HepG2 (cell line): ENCODE results near the gene FKBP1A. TPM values are rescaled to one million over a fixed set of nuclear protein-coding genes. Genes with fewer than 3 reads are reported as not detected.

Source experiments
- ARNT ChIP-seq: fragments of 450-650 bp; IDR thresholded peaks from 2 replicates; pipeline ENCODE4 v1.6.1; 2017
- ATAD3A ChIP-seq: sonication (generic); formaldehyde crosslinking; IDR thresholded peaks from 2 replicates; pipeline ENCODE4 v1.4.0; 2020; ENCODE audit warnings: missing genetic modification reagents
- BHLHE40 ChIP-seq: IDR thresholded peaks from 2 replicates; pipeline ENCODE4 v1.6.1; 2011; ENCODE audit warnings: low read length, improper control_type of control experiment
- ELK4 ChIP-seq: sonication (generic); formaldehyde crosslinking; IDR thresholded peaks from 2 replicates; pipeline ENCODE4 v1.9.0; 2021; ENCODE audit warnings: missing genetic modification reagents, borderline replicate concordance
- HMGXB3 ChIP-seq: sonication (generic); formaldehyde crosslinking; IDR thresholded peaks from 2 replicates; pipeline ENCODE4 v1.4.0; 2020; ENCODE audit warnings: missing genetic modification reagents, borderline replicate concordance
- HOXA5 ChIP-seq: sonication (generic); formaldehyde crosslinking; IDR thresholded peaks from 2 replicates; pipeline ENCODE4 v1.4.0; 2020; ENCODE audit warnings: missing genetic modification reagents
- MBD4 ChIP-seq: IDR thresholded peaks from 2 replicates; pipeline ENCODE4 v1.6.1; 2012; ENCODE audit warnings: low read length, inconsistent platforms, borderline replicate concordance
- MNT ChIP-seq: fragments of 450-650 bp; IDR thresholded peaks from 2 replicates; pipeline ENCODE4 v1.6.1; 2016
- MYNN ChIP-seq: sonication (generic); formaldehyde crosslinking; IDR thresholded peaks from 2 replicates; pipeline ENCODE4 v1.4.0; 2020; ENCODE audit warnings: mild to moderate bottlenecking, low read depth, missing genetic modification reagents
- NBN ChIP-seq: fragments of 450-650 bp; conservative IDR thresholded peaks from 2 replicates; pipeline ENCODE4 v1.6.1; 2017
- TBX3 ChIP-seq: fragments of 450-650 bp; IDR thresholded peaks from 2 replicates; pipeline ENCODE4 v1.6.1; 2017; ENCODE audit warnings: antibody characterized with exemption, mild to moderate bottlenecking, inconsistent platforms, borderline replicate concordance
- ZBTB34 ChIP-seq: sonication (generic); formaldehyde crosslinking; IDR thresholded peaks from 2 replicates; pipeline ENCODE4 v1.8.0; 2022; ENCODE audit warnings: mild to moderate bottlenecking, missing genetic modification reagents
- ZKSCAN8 ChIP-seq: IDR thresholded peaks from 2 replicates; pipeline ENCODE4 v1.6.1; 2016; ENCODE audit warnings: borderline replicate concordance, missing genetic modification reagents, missing compliant biosample characterization
- ZNF276 ChIP-seq: sonication (generic); formaldehyde crosslinking; IDR thresholded peaks from 2 replicates; pipeline ENCODE4 v1.4.0; 2020; ENCODE audit warnings: mild to moderate bottlenecking, low read depth, missing genetic modification reagents
- ZNF326 ChIP-seq: sonication (generic); formaldehyde crosslinking; IDR thresholded peaks from 2 replicates; pipeline ENCODE4 v1.4.0; 2020; ENCODE audit warnings: missing genetic modification reagents, borderline replicate concordance
- ZNF703 ChIP-seq: sonication (generic); formaldehyde crosslinking; IDR thresholded peaks from 2 replicates; pipeline ENCODE4 v1.5.1; 2020; ENCODE audit warnings: missing genetic modification reagents, mild to moderate bottlenecking, moderate library complexity, borderline replicate concordance
- ZNF800 ChIP-seq: sonication (generic); formaldehyde crosslinking; IDR thresholded peaks from 2 replicates; pipeline ENCODE4 v1.4.0; 2020; ENCODE audit warnings: missing genetic modification reagents
- polyA plus RNA-seq, 8 experiments: library from polyadenylated mRNA; depleted of rRNA in 3 of 8; stranded (reverse) in 7 of 8; unstranded in 1 of 8; fragments of >200 nt; fragmentation: Illumina TruSeq in 4 of 8; extraction: Trizol in 4 of 8; gene quantifications; 2 replicates each; pipeline versions ENCODE4 v1.2.1 to v1.2.3, GENCODE V29; 2011 to 2016; ENCODE audit warnings: low read depth in 4 of 8, missing spikeins in 1 of 8, mixed read lengths in 1 of 8; ENCODE audit not compliant: insufficient read depth in 1 of 8
- total RNA-seq, 5 experiments: library from RNA; depleted of rRNA; stranded (reverse); fragments of >200 nt; fragmentation: Illumina TruSeq; extraction: Trizol; gene quantifications; 2 replicates each; pipeline ENCODE4 v1.2.3, GENCODE V29; 2016; ENCODE audit warnings: low read depth in 1 of 5

Gene FKBP1A
- total and polyA plus RNA-seq, 2 of the 13 experiments (the other 11 are each of a cell fraction or from before 2014, with no cell fraction given) = 119 to 468 TPM

- TF ChIP-seq MNT (no peak), ZNF326 (CRISPR knock-in tag) (no peak), ZBTB34 (CRISPR knock-in tag) (no peak), ZNF800 (CRISPR knock-in tag) (no peak), MBD4 (no peak), HMGXB3 (peak; percentile 89), ZNF703 (CRISPR knock-in tag) (no peak), BHLHE40 (peak; percentile 93), NBN (no peak), ZNF276 (CRISPR knock-in tag) (no peak), ARNT (no peak), ATAD3A (CRISPR knock-in tag) (no peak), MYNN (CRISPR knock-in tag) (no peak), ELK4 (CRISPR knock-in tag) (no peak), ZKSCAN8 (CRISPR knock-in tag) (peak; percentile 83; the same call in 1 of the 2 replicates), HOXA5 (CRISPR knock-in tag) (no peak), TBX3 (peak; percentile 47; the same call in 1 of the 2 replicates)
These were observed 23.0 kb upstream of the FKBP1A start (continued) for GRCh38 chr20:1415667-1416468.
